Measurements from ENCODE around the gene ANKS1A. TPM values are rescaled to one million over a fixed set of nuclear protein-coding genes. Genes with fewer than 3 reads are reported as not detected.

Gene ANKS1A
- total RNA-seq, 1 experiment from 2014 or later: 35.0 TPM

DNA sequence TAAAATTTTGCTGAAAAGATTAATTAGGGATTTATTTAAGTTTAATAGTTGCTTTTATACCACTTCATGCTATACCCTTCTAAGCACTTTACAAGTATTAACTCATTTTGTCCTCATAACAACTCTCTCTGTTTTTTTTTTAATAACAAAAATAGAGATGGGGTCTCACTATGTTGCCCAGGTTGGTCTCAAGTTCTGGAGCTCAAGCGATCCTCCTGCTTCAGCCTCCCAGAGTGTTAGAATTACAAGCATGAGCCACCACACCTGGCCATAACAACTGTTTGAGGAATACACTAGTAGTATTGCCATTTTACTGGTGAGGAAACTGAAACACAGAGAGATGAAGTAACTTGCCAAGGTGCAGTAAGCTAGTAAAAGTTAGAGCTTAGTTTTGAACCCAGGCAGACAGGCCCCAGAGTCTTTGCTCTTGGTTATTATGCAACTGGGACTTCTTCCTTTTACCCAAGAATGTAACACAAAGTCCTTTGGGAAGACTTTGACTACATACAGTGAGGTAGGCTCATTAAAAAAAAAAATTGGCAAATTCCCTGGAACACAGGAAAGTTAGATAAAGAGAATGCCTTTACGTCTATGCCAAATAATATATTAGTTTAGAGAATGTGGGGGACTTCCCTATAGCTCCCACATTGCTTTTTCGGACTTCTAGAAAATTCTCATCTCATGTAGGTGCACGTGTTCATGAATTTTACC, 11.4 kb downstream of the ANKS1A start:
- ChIA-PET POLR2A (interaction anchor here (1.4 kb wide), 1 partner anchor 13 kb away, joined by 3 read pairs; the partner anchor contains the start of gene TAF11), CTCF (no interaction called here)

GRCh38 chr6:34901930-34902329, 12.9 kb downstream of the ANKS1A start:
- no peaks in the 10 kb centered on the region for H3K9me3 Mint-ChIP-seq
- no peaks in the 10 kb centered on the region for H3K27me3 Mint-ChIP-seq (ENCODE audit: low read depth)
- TF ChIP-seq ZNF219 (CRISPR knock-in tag; IDR thresholded peaks at IDR 0.05; ENCODE audit: borderline replicate concordance): no peak
- TF ChIP-seq GTF2I (CRISPR knock-in tag; conservative IDR thresholded peaks at IDR 0.05): no peak
- no peak for TF ChIP-seq FOXJ3 (CRISPR knock-in tag; IDR thresholded peaks at IDR 0.05; ENCODE audit: borderline replicate concordance)
- H3K36me3 Mint-ChIP-seq: no peaks in the 10 kb centered on the region; the same call in 1 of the 2 replicates
- no peak overlapping the region for H3K27ac Mint-ChIP-seq
- H3K4me3 Mint-ChIP-seq: no peak overlapping the region
- ATAC-seq: no peak
- ChIA-PET POLR2A (interaction anchor here (0.6 to 1.4 kb wide), 2 partner anchors 14 to 15 kb away, joined by 3 read pairs; partner anchors contain the start of gene TAF11), CTCF (no interaction called here)
- DNase-seq (ENCODE audit: low spot score): no peak
- H3K4me1 Mint-ChIP-seq: no peaks in the 10 kb centered on the region; the same call in 1 of the 2 replicates

More for the DNA sequence above, 11.4 kb downstream of the ANKS1A start:
- Mint-ChIP-seq H3K9me3 (no peaks in the 10 kb centered on the region), H3K4me1 (no peaks in the 10 kb centered on the region; the same call in 1 of the 2 replicates), H3K4me3 (no peak overlapping the region), H3K27ac (no peak overlapping the region), H3K27me3 (ENCODE audit: low read depth) (no peaks in the 10 kb centered on the region), H3K36me3 (no peaks in the 10 kb centered on the region; the same call in 1 of the 2 replicates)
- no peak for DNase-seq (ENCODE audit: low spot score)
- ATAC-seq: no peak
- no peak for TF ChIP-seq ESRRA (CRISPR knock-in tag; IDR thresholded peaks at IDR 0.05; ENCODE audit: borderline replicate concordance)
- no peak for TF ChIP-seq ZNF512 (CRISPR knock-in tag; IDR thresholded peaks at IDR 0.05; ENCODE audit: borderline replicate concordance)
- no peak for TF ChIP-seq FOXP4 (CRISPR knock-in tag; IDR thresholded peaks at IDR 0.05)
- TF ChIP-seq ZNF121 (CRISPR knock-in tag; IDR thresholded peaks at IDR 0.05): peak; percentile 62; the same call in 1 of the 2 replicates

- Mint-ChIP-seq H3K4me3 (no peak overlapping the region), H3K9me3 (no peaks in the 10 kb centered on the region), H3K27ac (peak overlapping the region; percentile 37; the same call in 1 of the 2 replicates), H3K4me1 (peaks cover 12% of the 10 kb centered on the region), H3K27me3 (ENCODE audit: low read depth) (no peaks in the 10 kb centered on the region), H3K36me3 (no peaks in the 10 kb centered on the region)
- ATAC-seq: no peak
- no peak for DNase-seq (ENCODE audit: low spot score)
- POLR2A ChIA-PET: no interaction called here
- TF ChIP-seq KAT7 (CRISPR knock-in tag; IDR thresholded peaks at IDR 0.05; ENCODE audit: borderline replicate concordance): no peak
- CTCF ChIA-PET: interaction anchor here (0.9 kb wide), 1 partner anchor 235 kb away, joined by 3 read pairs; no protein-coding TSS in a partner anchor
These were observed 16.0 kb downstream of the ANKS1A start for GRCh38 chr6:34904990-34905613.

DNA sequence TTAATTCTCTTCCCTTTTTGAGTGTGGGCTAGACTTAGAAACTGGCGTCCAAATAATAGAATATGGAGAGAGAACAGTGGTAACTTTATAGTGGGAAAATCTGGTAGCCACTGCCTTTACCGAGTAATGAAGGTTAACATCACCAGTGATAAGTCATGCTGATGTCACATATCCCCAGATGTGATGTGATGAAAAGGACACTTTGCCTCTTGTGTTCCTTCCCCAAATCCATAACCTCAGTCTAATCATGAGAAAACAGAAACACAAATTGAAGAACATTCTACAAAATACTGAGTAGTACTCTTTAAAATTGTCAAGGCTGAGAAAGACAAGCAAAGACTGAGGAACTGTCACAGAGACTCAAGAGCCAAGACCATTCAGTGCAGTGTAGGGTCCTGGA, 17.8 kb downstream of the ANKS1A start:
- H3K4me3 Mint-ChIP-seq: no peak overlapping the region
- H3K27me3 Mint-ChIP-seq (ENCODE audit: low read depth): no peaks in the 10 kb centered on the region
- no peak for DNase-seq (ENCODE audit: low spot score)
- ATAC-seq: no peak
- H3K27ac Mint-ChIP-seq: peak overlapping the region; percentile 14
- peaks cover 22% of the 10 kb centered on the region for H3K4me1 Mint-ChIP-seq
- CTCF ChIA-PET: no interaction called here
- POLR2A ChIA-PET: no interaction called here
- no peaks in the 10 kb centered on the region for H3K36me3 Mint-ChIP-seq
- no peak for TF ChIP-seq STAT6 (CRISPR knock-in tag; conservative IDR thresholded peaks at IDR 0.05; ENCODE audit: low read depth)
- no peak for TF ChIP-seq CTCF (IDR thresholded peaks at IDR 0.05)
- no peak for TF ChIP-seq HMGA2 (CRISPR knock-in tag; IDR thresholded peaks at IDR 0.05)
- TF ChIP-seq ZBTB21 (CRISPR knock-in tag; IDR thresholded peaks at IDR 0.05; ENCODE audit: borderline replicate concordance): no peak
- TF ChIP-seq USF2 (CRISPR knock-in tag; IDR thresholded peaks at IDR 0.05): no peak
- H3K9me3 Mint-ChIP-seq: no peaks in the 10 kb centered on the region

Data from WTC11 (cell line).